HG02938 (cell line): ENCODE measurements around the gene RTN3.
"Not testable (repeated sequence)": the region's sequence is repeated elsewhere in the genome, so short reads cannot be mapped to it uniquely, and the experiment has no call there.

ENCODE experiments used
- ATAC-seq: cut with Tn5 transposase; IDR thresholded peaks from one replicate; pipeline ENCODE4 v1.9.1; 2021; ENCODE audit warnings: mild to moderate bottlenecking, moderate library complexity; ENCODE audit not compliant: unreplicated experiment

Gene RTN3

GRCh38 chr11:63767565-63768236 lies 86.4 kb downstream of the RTN3 start:
- no peak for ATAC-seq

GRCh38 chr11:63768237-63769041 lies 87.1 kb downstream of the RTN3 start, which contains the start of gene ZFTA:
Gene ZFTA (minus strand): TSS chr11:63768775. CDS start chr11:63768622, 153 bp downstream.
- no peak for ATAC-seq

- no peak for ATAC-seq
Observed at GRCh38 chr11:63769042-63769713, 87.9 kb downstream of the RTN3 start.

- no peak for ATAC-seq
Observed at GRCh38 chr11:63769714-63770455, 88.6 kb downstream of the RTN3 start.

GRCh38 chr11:63770763-63771162 lies 89.5 kb downstream of the RTN3 start:
- ATAC-seq: no peak

GRCh38 chr11:63771741-63772318 lies 90.5 kb downstream of the RTN3 start:
- ATAC-seq: not testable (repeated sequence)

GRCh38 chr11:63775191-63775590 lies 93.9 kb downstream of the RTN3 start:
- no peak for ATAC-seq

- ATAC-seq: no peak
Observed at GRCh38 chr11:63779039-63779438, 97.7 kb downstream of the RTN3 start.

GRCh38 chr11:63782749-63783148 lies 101.4 kb downstream of the RTN3 start:
- no peak for ATAC-seq

GRCh38 chr11:63783925-63784592 lies 102.8 kb downstream of the RTN3 start:
- ATAC-seq: no peak

- no peak for ATAC-seq
Observed at GRCh38 chr11:63785823-63786222, 104.5 kb downstream of the RTN3 start.

GRCh38 chr11:63791495-63792167 lies 110.3 kb downstream of the RTN3 start:
- ATAC-seq: no peak

GRCh38 chr11:63793161-63793560 lies 111.9 kb downstream of the RTN3 start:
- ATAC-seq: no peak

- no peak for ATAC-seq
Observed at GRCh38 chr11:63795066-63795465, 113.8 kb downstream of the RTN3 start.

GRCh38 chr11:63800921-63801320 lies 119.6 kb downstream of the RTN3 start:
- ATAC-seq: no peak

- ATAC-seq: no peak
Observed at GRCh38 chr11:63802637-63803414, 121.5 kb downstream of the RTN3 start.

- no peak for ATAC-seq
Observed at GRCh38 chr11:63804259-63804658, 123.0 kb downstream of the RTN3 start.

GRCh38 chr11:63805844-63806415 lies 124.6 kb downstream of the RTN3 start:
- no peak for ATAC-seq
